ENCODE results near the gene AR.

DNA sequence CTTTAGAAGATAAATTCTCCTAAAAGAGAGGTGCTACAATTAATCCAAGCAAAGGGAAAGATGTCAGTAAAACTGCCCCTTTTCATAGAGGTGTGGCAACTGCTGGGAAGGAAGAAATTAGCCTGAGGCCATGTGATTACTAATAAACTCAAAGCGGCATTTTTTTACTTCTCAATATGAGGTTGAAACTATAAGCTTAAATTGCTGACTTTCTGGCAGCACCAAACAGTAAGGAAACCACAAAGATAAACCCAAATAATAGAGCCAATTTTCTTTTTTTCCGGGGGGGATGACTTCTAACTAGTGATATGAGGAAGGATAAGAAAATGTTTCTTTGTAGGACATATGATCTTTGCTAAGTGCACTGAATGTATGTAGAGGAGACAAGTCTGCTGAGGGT, 30.9 kb downstream of the AR start:
- TF ChIP-seq CTCF (IDR thresholded peaks at IDR 0.05) (no peak), POLR2A (IDR thresholded peaks at IDR 0.05) (no peak)
